ENCODE data around the gene IQSEC1. TPM values are rescaled to one million over a fixed set of nuclear protein-coding genes. Genes with fewer than 3 reads are reported as not detected.

The IQSEC1 gene
- total RNA-seq, 1 experiment from 2014 or later = 28.1 TPM

GRCh38 chr3:13037458-13038117 is 35.6 kb downstream of the IQSEC1 start:
- Histone ChIP-seq H2AFZ (ENCODE audit: low read depth, low read length, poor library complexity, severe bottlenecking) (no peak overlapping the region), H3K36me3 (ENCODE audit: control insufficient read depth in 1 of 2, insufficient read depth in 2 of 2, low read length in 2 of 2) (no peaks in the 10 kb centered on the region), H3K4me2 (ENCODE audit: low read length) (no peak overlapping the region), H3K4me1 (ENCODE audit: control insufficient read depth in 1 of 2, insufficient read depth in 2 of 2, low read length in 2 of 2) (no peaks in the 10 kb centered on the region), H3K9ac (ENCODE audit: low read length) (no peak overlapping the region), H4K20me1 (ENCODE audit: insufficient read depth) (no peaks in the 10 kb centered on the region), H3K27me3 (ENCODE audit: insufficient read depth, low read length) (no peaks in the 10 kb centered on the region), H3K4me3 (replicated peaks in 1 of 2; ENCODE audit: low read depth in 1 of 2, low read length in 2 of 2) (no peak overlapping the region), H3K27ac (ENCODE audit: low read depth, low read length) (no peak overlapping the region), H3K79me2 (ENCODE audit: insufficient read depth, low read length) (no peaks in the 10 kb centered on the region), H3K9me3 (ENCODE audit: control insufficient read depth in 1 of 2, insufficient read depth in 1 of 2, low read depth in 1 of 2, low read length in 2 of 2) (no peaks in the 10 kb centered on the region), H3K9me2 (ENCODE audit: insufficient read depth) (no peaks in the 10 kb centered on the region)
- BruUV-seq (replicated peaks) = no TSS peak
- no peak for TF ChIP-seq CBX3 (IDR thresholded peaks at IDR 0.05; ENCODE audit: low read depth)
- no peak for TF ChIP-seq SRF (IDR thresholded peaks at IDR 0.05; ENCODE audit: low read depth)
- TF ChIP-seq TCF7L2 (IDR thresholded peaks at IDR 0.05; ENCODE audit: borderline replicate concordance, extremely low read depth, insufficient read depth, insufficient read length) = no peak
- no peak for TF ChIP-seq MAX (IDR thresholded peaks at IDR 0.05)
- TF ChIP-seq POLR2A (IDR thresholded peaks at IDR 0.05; ENCODE audit: borderline replicate concordance, extremely low read depth, insufficient read depth, insufficient read length) = no peak
- no peak for TF ChIP-seq EZH2phosphoT487 (IDR thresholded peaks at IDR 0.05; ENCODE audit: borderline replicate concordance)
- no peak for TF ChIP-seq JUND (IDR thresholded peaks at IDR 0.05)
- no peak for TF ChIP-seq POLR2AphosphoS5 (IDR thresholded peaks at IDR 0.05; ENCODE audit: low read depth, low read length)
- TF ChIP-seq, protein P1, sequence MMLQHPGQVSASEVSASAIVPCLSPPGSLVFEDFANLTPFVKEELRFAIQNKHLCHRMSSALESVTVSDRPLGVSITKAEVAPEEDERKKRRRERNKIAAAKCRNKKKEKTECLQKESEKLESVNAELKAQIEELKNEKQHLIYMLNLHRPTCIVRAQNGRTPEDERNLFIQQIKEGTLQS (IDR thresholded peaks at IDR 0.05) = no peak
- TF ChIP-seq CEBPB (IDR thresholded peaks at IDR 0.05; ENCODE audit: low read depth) = no peak
- TF ChIP-seq ELF1 (IDR thresholded peaks at IDR 0.05; ENCODE audit: borderline replicate concordance, low read depth) = no peak
- TF ChIP-seq CTCF (IDR thresholded peaks at IDR 0.05 in 2 of 3, conservative IDR thresholded peaks at IDR 0.05 in 1 of 3; ENCODE audit: borderline replicate concordance in 1 of 3, insufficient read depth in 1 of 3, low read depth in 2 of 3, low read length in 2 of 3) = no peak
- TF ChIP-seq YY1 (IDR thresholded peaks at IDR 0.05; ENCODE audit: extremely low read depth, insufficient replicate concordance, low read depth, low read length) = no peak
- no peak for TF ChIP-seq EGR1 (IDR thresholded peaks at IDR 0.05; ENCODE audit: low read depth)
- no peak for TF ChIP-seq FOSL1 (IDR thresholded peaks at IDR 0.05; ENCODE audit: low read depth)
- TF ChIP-seq SIN3A (IDR thresholded peaks at IDR 0.05; ENCODE audit: low read depth) = no peak
- TF ChIP-seq EZH2 (IDR thresholded peaks at IDR 0.05) = no peak
- no peak for TF ChIP-seq SP1 (IDR thresholded peaks at IDR 0.05; ENCODE audit: low read depth)
- DNase-seq (ENCODE audit: low read depth, low spot score) (no peak), ATAC-seq (no peak)
- intact Hi-C loops (cut with micrococcal nuclease) = no loop called here
- POLR2A ChIA-PET = no interaction called here
- RAD21 ChIA-PET (ENCODE audit: low non-redundant PET in 1 of 2, low total read pairs in 2 of 2, uncharacterized antibody in 2 of 2, unreplicated experiment in 2 of 2) = no interaction called here
- CTCF ChIA-PET = no interaction called here
